HG03039 (cell line): ENCODE data around the gene PIK3R5.
A peak's percentile ranks its signal among the peaks of the same experiment; 100 is the strongest.

ENCODE experiments used
- ATAC-seq: cut with Tn5 transposase; IDR thresholded peaks from one replicate; pipeline ENCODE4 v1.9.1; 2021; ENCODE audit warnings: mild to moderate bottlenecking, moderate library complexity; ENCODE audit not compliant: unreplicated experiment

The PIK3R5 gene

GRCh38 chr17:8881606-8882005 is 83.9 kb downstream of the PIK3R5 start:
- no peak for ATAC-seq

GRCh38 chr17:8880466-8880865 is 85.0 kb downstream of the PIK3R5 start:
- no peak for ATAC-seq

GRCh38 chr17:8879410-8879809 is 86.1 kb downstream of the PIK3R5 start:
- ATAC-seq, result no peak

GRCh38 chr17:8877984-8878383 is 87.5 kb downstream of the PIK3R5 start:
- ATAC-seq, result no peak

- no peak for ATAC-seq
Measured at GRCh38 chr17:8875957-8876356, 89.5 kb downstream of the PIK3R5 start.

GRCh38 chr17:8875436-8875835 is 90.1 kb downstream of the PIK3R5 start:
- ATAC-seq, result no peak

GRCh38 chr17:8873801-8874715 is 91.4 kb downstream of the PIK3R5 start:
- ATAC-seq, result no peak

- ATAC-seq, result no peak
Measured at GRCh38 chr17:8872705-8873435, 92.6 kb downstream of the PIK3R5 start.

- no peak for ATAC-seq
Measured at GRCh38 chr17:8872036-8872704, 93.3 kb downstream of the PIK3R5 start.

GRCh38 chr17:8871081-8871581 is 94.4 kb downstream of the PIK3R5 start:
- no peak for ATAC-seq

GRCh38 chr17:8870406-8871040 is 95.0 kb downstream of the PIK3R5 start:
- no peak for ATAC-seq

GRCh38 chr17:8869114-8869815 is 96.2 kb downstream of the PIK3R5 start:
- ATAC-seq, result no peak

GRCh38 chr17:8868529-8868951 is 97.0 kb downstream of the PIK3R5 start:
- ATAC-seq, result peak; percentile 50

- no peak for ATAC-seq
Measured at GRCh38 chr17:8868092-8868491, 97.4 kb downstream of the PIK3R5 start.

GRCh38 chr17:8867361-8867981 is 98.0 kb downstream of the PIK3R5 start, which contains the start of gene PIK3R6:
TSS of gene PIK3R6 (minus strand) at chr17:8867674. CDS start at chr17:8849794, 17,880 bp downstream.
- no peak for ATAC-seq

GRCh38 chr17:8865811-8866210 is 99.7 kb downstream of the PIK3R5 start:
- no peak for ATAC-seq

GRCh38 chr17:8865385-8865784 is 100.1 kb downstream of the PIK3R5 start:
- ATAC-seq, result no peak

GRCh38 chr17:8862213-8863056 is 103.1 kb downstream of the PIK3R5 start:
- no peak for ATAC-seq
